ENCODE results near the gene GPR82.

- TF ChIP-seq CTCF (conservative IDR thresholded peaks at IDR 0.05 in 1 of 2, IDR thresholded peaks at IDR 0.05 in 1 of 2; ENCODE audit: extremely low read depth in 1 of 2, insufficient read depth in 1 of 2, low read depth in 1 of 2, low read length in 2 of 2) (no peak), EZH2 (IDR thresholded peaks at IDR 0.05; ENCODE audit: borderline replicate concordance, low read length) (no peak)
These were observed 5.3 kb upstream of the GPR82 start for GRCh38 chrX:41718481-41719235.
